HUES48 (cell line): Measurements from ENCODE around the gene SUN5.
"Not testable (repeated sequence)": the region's sequence is repeated elsewhere in the genome, so short reads cannot be mapped to it uniquely, and the experiment has no call there.

Source experiments
- H3K27ac ChIP-seq: one replicate; pipeline ENCODE4 v1.7.0; 2013; ENCODE audit warnings: low read depth, low read length, inconsistent platforms
- H3K27me3 ChIP-seq: 2 replicates; pipeline ENCODE4 v1.6.1; 2013; ENCODE audit warnings: mild to moderate bottlenecking, low read length; ENCODE audit not compliant: control insufficient read depth, insufficient read depth
- H3K36me3 ChIP-seq: 2 replicates; pipeline ENCODE4 v1.6.1; 2013; ENCODE audit warnings: low read length; ENCODE audit not compliant: control insufficient read depth, insufficient read depth
- H3K4me1 ChIP-seq: 2 replicates; pipeline ENCODE4 v1.6.1; 2013; ENCODE audit warnings: mild to moderate bottlenecking, low read length; ENCODE audit not compliant: control insufficient read depth, insufficient read depth
- H3K4me3 ChIP-seq: 2 replicates; pipeline ENCODE4 v1.5.1; 2013; ENCODE audit warnings: mild to moderate bottlenecking, low read depth, low read length
- H3K9ac ChIP-seq: 2 replicates; pipeline ENCODE4 v1.6.1; 2013; ENCODE audit warnings: mild to moderate bottlenecking, low read depth, low read length, moderate library complexity
- H3K9me3 ChIP-seq: 2 replicates; pipeline ENCODE4 v1.6.1; 2013; ENCODE audit warnings: low read length; ENCODE audit not compliant: control insufficient read depth, insufficient read depth

Gene SUN5

GRCh38 chr20:33004141-33004751, at the start of gene SUN5:
Gene SUN5, minus strand, starts transcription at chr20:33004433. Its CDS starts 93 bp downstream, at chr20:33004340.
- Histone ChIP-seq H3K9ac (no peak within 1 kb of the TSS), H3K27ac (no peak within 1 kb of the TSS), H3K4me1 (no peaks in the 10 kb centered on the region), H3K36me3 (no peaks in the 10 kb centered on the region), H3K27me3 (no peaks in the 10 kb centered on the region; the same call in 1 of the 2 replicates), H3K4me3 (no peak within 1 kb of the TSS), H3K9me3 (no peaks in the 10 kb centered on the region)

- no peaks in the 10 kb centered on the region for H3K27me3 ChIP-seq
- H3K9ac ChIP-seq, result no peak within 1 kb of the TSS
- H3K4me3 ChIP-seq, result no peak within 1 kb of the TSS
- no peaks in the 10 kb centered on the region for H3K9me3 ChIP-seq
- no peaks in the 10 kb centered on the region for H3K36me3 ChIP-seq
- H3K4me1 ChIP-seq, result peaks cover 6% of the 10 kb centered on the region; the same call in 1 of the 2 replicates
- peak within 1 kb of the TSS; percentile 3 for H3K27ac ChIP-seq
Measured at GRCh38 chr20:33053291-33054106, 49.3 kb upstream of the SUN5 start, which contains the start of gene BPIFB3. Gene BPIFB3, plus strand, starts transcription at chr20:33053903. Its CDS starts 1,533 bp downstream, at chr20:33055436.

- Histone ChIP-seq H3K27ac (no peak overlapping the region), H3K9me3 (peaks cover 4% of the 10 kb centered on the region; the same call in 1 of the 2 replicates), H3K4me1 (peaks cover 6% of the 10 kb centered on the region; the same call in 1 of the 2 replicates), H3K4me3 (no peak overlapping the region), H3K9ac (no peak overlapping the region), H3K36me3 (no peaks in the 10 kb centered on the region), H3K27me3 (no peaks in the 10 kb centered on the region)
Measured at GRCh38 chr20:33051333-33051732, 47.1 kb upstream of the SUN5 start.

- no peaks in the 10 kb centered on the region for H3K4me1 ChIP-seq
- no peaks in the 10 kb centered on the region for H3K27me3 ChIP-seq
- no peak overlapping the region for H3K27ac ChIP-seq
- peaks cover 11% of the 10 kb centered on the region for H3K9me3 ChIP-seq
- H3K9ac ChIP-seq, result no peak overlapping the region
- no peaks in the 10 kb centered on the region for H3K36me3 ChIP-seq
- H3K4me3 ChIP-seq, result no peak overlapping the region
Measured at GRCh38 chr20:33046412-33046811, 42.2 kb upstream of the SUN5 start.

- H3K4me3 ChIP-seq, H3K9ac ChIP-seq, H3K36me3 ChIP-seq, H3K27ac ChIP-seq, H3K4me1 ChIP-seq, H3K27me3 ChIP-seq: not testable (repeated sequence)
- peaks cover 11% of the 10 kb centered on the region for H3K9me3 ChIP-seq
Measured at GRCh38 chr20:33045129-33045721, 41.0 kb upstream of the SUN5 start.

GRCh38 chr20:33043731-33044181, 39.5 kb upstream of the SUN5 start:
- no peaks in the 10 kb centered on the region for H3K36me3 ChIP-seq
- H3K9ac ChIP-seq, result no peak overlapping the region
- H3K4me1 ChIP-seq, result no peaks in the 10 kb centered on the region
- H3K27ac ChIP-seq, result no peak overlapping the region
- no peaks in the 10 kb centered on the region for H3K27me3 ChIP-seq
- no peak overlapping the region for H3K4me3 ChIP-seq
- peaks cover 11% of the 10 kb centered on the region for H3K9me3 ChIP-seq

- Histone ChIP-seq H3K9ac (no peak overlapping the region), H3K36me3 (no peaks in the 10 kb centered on the region), H3K27ac (no peak overlapping the region), H3K27me3 (no peaks in the 10 kb centered on the region), H3K9me3 (peaks cover 11% of the 10 kb centered on the region), H3K4me3 (no peak overlapping the region), H3K4me1 (no peaks in the 10 kb centered on the region)
Measured at GRCh38 chr20:33042983-33043730, 38.9 kb upstream of the SUN5 start.

- Histone ChIP-seq H3K4me1 (no peaks in the 10 kb centered on the region), H3K36me3 (no peaks in the 10 kb centered on the region), H3K9ac (no peak overlapping the region), H3K27me3 (no peaks in the 10 kb centered on the region), H3K4me3 (no peak overlapping the region), H3K9me3 (peaks cover 11% of the 10 kb centered on the region), H3K27ac (no peak overlapping the region)
Measured at GRCh38 chr20:33042430-33042829, 38.2 kb upstream of the SUN5 start.

- Histone ChIP-seq H3K27ac (no peak overlapping the region), H3K9me3 (no peaks in the 10 kb centered on the region), H3K4me1 (no peaks in the 10 kb centered on the region), H3K4me3 (no peak overlapping the region), H3K9ac (no peak overlapping the region), H3K36me3 (no peaks in the 10 kb centered on the region), H3K27me3 (no peaks in the 10 kb centered on the region)
Measured at GRCh38 chr20:33038243-33038642, 34.0 kb upstream of the SUN5 start.

GRCh38 chr20:33037456-33037855, 33.2 kb upstream of the SUN5 start:
- no peaks in the 10 kb centered on the region for H3K9me3 ChIP-seq

More at GRCh38 chr20:33037456-33037855, 33.2 kb upstream of the SUN5 start:
- Histone ChIP-seq H3K4me1 (no peaks in the 10 kb centered on the region), H3K27ac (no peak overlapping the region), H3K4me3 (no peak overlapping the region), H3K36me3 (no peaks in the 10 kb centered on the region), H3K27me3 (no peaks in the 10 kb centered on the region), H3K9ac (no peak overlapping the region)
